Coronary artery (tissue), 2 donors: ENCODE results near the gene MAPK9.

Experiments used
- DNase-seq: peaks from one replicate; pipeline ENCODE4 v3.0.0-alpha.2; 2017; ENCODE audit warnings: low spot score
- H3K27ac ChIP-seq, 2 donors: fragments of 200-600 bp; sonication (generic); one replicate each; pipeline ENCODE4 v1.5.1; 2016 to 2019
- H3K4me3 ChIP-seq: fragments of 200-600 bp; sonication (generic); 2 replicates; pipeline ENCODE4 v1.5.1; 2016; ENCODE audit warnings: mild to moderate bottlenecking, moderate library complexity
- TF ChIP-seq, protein P1 (sequence below): fragments of 200-600 bp; sonication (generic); IDR thresholded peaks from one replicate; pipeline ENCODE4 v1.5.1; 2019; ENCODE audit warnings: antibody characterized with exemption

Gene MAPK9

DNA sequence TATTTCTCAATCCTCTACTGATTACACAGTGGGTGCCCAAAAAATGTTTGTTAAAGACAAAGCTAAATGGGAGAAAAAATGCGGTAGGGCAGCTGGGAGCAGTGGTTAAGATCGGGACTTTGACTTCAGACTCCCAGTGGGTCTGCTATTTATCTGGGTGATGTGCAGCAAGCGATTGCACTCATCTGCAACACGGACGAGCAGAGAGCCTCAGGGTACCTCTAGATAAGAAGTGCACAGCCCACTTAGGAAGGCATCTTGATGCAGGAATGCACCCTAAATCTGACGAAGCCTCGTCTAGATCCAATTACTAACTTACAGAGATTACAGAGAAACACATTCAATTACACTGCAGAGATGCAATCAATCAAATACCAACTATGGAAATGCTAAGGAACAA is 4.0 kb downstream of the MAPK9 start:
- no peak for DNase-seq
- Histone ChIP-seq H3K4me3 (no peak overlapping the region), H3K27ac (no peak overlapping the region)
- TF ChIP-seq, protein P1, sequence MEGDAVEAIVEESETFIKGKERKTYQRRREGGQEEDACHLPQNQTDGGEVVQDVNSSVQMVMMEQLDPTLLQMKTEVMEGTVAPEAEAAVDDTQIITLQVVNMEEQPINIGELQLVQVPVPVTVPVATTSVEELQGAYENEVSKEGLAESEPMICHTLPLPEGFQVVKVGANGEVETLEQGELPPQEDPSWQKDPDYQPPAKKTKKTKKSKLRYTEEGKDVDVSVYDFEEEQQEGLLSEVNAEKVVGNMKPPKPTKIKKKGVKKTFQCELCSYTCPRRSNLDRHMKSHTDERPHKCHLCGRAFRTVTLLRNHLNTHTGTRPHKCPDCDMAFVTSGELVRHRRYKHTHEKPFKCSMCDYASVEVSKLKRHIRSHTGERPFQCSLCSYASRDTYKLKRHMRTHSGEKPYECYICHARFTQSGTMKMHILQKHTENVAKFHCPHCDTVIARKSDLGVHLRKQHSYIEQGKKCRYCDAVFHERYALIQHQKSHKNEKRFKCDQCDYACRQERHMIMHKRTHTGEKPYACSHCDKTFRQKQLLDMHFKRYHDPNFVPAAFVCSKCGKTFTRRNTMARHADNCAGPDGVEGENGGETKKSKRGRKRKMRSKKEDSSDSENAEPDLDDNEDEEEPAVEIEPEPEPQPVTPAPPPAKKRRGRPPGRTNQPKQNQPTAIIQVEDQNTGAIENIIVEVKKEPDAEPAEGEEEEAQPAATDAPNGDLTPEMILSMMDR = no peak

DNA sequence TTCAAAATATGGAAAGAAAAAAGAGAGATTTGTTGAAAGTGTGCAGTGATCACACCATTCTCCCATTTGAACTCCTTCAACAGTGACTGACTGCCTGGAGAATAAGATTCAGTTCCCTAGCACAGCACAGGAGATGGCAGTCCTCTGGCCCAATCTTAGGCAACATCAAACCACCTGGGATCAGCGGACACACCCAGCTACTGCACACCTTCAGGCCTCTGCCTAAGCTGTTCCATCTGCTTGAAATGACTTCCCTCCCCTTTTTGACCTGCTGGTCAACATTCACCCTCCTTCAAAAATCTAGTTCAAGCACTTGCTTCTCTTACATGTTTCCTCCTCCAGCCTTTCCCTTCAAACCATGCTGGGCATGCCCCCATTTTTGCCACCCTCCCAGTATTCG is 4.5 kb downstream of the MAPK9 start:
- DNase-seq = no peak
- TF ChIP-seq, protein P1 = no peak
- Histone ChIP-seq H3K27ac (no peak overlapping the region), H3K4me3 (no peak overlapping the region)

DNA sequence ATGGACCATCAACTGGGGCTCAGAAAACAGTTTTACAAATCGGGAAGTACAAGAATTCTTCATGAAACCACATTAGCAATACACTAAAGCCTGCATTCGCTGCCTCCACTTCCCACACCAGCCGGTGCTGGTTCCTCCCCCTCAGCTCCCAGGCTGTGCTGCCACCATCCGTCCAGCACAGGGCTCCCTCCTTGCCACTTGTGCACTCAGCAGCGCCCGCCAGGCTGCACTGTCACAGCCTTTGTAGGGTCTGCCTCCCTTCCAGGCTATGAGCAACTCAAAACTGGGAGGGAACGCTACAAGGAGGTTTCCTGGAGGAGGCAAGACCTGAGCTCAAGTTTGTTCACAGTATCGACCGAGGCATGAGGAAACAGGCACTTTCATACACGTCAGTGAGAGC is 7.7 kb downstream of the MAPK9 start:
- no peak overlapping the region for H3K4me3 ChIP-seq
- TF ChIP-seq, protein P1 = no peak
- no peak for DNase-seq
- no peak overlapping the region for H3K27ac ChIP-seq

DNA sequence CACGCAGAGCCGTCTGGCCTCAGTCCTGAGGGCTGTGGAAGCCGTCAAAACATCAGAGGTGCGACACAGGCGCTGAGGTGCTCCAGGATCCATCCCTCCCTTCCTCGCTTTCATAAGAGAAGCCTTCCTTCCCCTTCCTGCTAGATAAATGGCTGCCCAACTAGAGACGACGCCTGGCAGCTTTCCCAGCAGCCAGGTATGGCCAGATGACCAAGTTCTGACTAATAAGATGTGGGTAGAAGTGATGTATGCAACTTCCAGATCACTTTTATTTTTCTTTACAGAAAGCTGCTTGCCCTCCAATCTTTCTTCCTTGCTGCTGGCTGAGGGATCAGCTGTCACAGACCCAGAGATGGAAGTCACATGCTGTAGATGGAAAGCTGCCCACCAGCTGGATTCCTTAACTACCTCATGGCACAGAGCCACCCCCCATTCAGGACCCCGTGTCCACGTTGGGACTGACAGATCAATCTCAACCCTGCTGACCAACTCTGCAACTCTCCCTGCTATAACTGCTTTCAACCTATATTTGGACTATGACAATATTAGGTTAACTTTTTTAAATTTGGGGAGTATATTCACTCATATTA is 8.8 kb downstream of the MAPK9 start:
- TF ChIP-seq, protein P1 = no peak
- Histone ChIP-seq H3K4me3 (no peak overlapping the region), H3K27ac (no peak overlapping the region)
- DNase-seq = no peak

DNA sequence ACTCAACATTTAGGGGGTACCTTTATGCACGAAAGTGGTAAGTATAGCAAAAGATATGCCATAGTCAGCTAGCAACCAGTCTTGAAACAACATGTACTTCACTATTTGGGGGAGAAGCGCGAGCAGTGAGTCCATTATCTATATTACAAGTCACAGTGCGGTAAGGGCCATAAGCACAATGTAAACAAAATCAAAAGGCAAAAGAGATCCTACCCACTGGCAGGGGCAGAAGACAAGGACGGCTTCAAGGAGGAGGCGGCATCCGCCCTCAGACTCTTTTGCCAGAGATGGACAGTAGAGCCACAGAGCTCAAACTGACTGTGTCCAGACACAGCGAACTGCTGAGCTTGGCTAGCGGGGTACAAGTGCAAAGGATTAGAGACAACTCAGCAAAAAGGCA is 9.6 kb downstream of the MAPK9 start:
- TF ChIP-seq, protein P1 = no peak
- no peak for DNase-seq
- H3K27ac ChIP-seq = no peak overlapping the region
- no peak overlapping the region for H3K4me3 ChIP-seq

DNA sequence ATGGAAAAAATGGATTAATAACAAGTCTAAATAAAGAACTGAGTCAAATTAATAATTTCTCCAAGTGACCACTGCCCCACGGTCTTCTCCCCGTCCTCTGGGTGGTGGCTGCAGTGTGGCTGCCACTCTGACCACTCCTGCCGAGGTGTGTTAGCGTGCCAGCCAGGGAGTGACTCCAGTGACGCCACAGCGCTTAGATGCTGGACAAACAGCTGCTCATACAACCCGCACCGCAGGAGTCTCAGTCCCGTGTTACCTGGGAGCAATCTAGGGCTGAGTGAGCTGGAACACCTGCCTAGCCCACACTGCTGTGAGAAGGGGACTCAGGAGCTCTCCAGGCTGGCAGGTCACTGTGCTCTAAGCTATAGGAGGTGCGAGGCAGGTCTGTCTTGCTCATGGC is 10.2 kb downstream of the MAPK9 start:
- no peak for DNase-seq
- TF ChIP-seq, protein P1 = no peak
- no peak overlapping the region for H3K4me3 ChIP-seq
- no peak overlapping the region for H3K27ac ChIP-seq

DNA sequence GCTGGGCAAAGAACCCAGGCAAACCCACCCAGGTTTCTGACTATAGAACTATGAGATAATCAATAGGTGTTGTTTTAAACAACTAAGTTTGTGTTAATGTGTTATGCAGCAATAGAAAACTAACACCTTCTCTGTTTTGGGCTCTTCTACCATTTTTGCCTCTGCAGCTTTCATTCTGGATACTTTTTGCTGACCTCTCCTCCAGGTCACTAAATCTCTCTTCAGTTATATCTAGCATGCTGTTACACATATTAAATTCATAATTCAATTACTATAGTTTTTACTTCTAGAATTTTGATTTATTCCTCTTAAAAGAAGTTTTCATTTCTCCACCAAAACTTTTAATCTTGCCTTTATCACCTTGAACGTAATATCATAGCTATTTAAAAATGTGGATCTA is 17.2 kb downstream of the MAPK9 start:
- TF ChIP-seq, protein P1 = no peak
- H3K27ac ChIP-seq = no peak overlapping the region
- no peak overlapping the region for H3K4me3 ChIP-seq
- no peak for DNase-seq
